H1 (cell line): ENCODE results near the gene AGRN.

Experiments
- BCL11A ChIP-seq, 2 experiments: IDR thresholded peaks; one replicate each; pipeline ENCODE4 v1.6.1; 2011; ENCODE audit warnings: low read depth in 2 of 2, low read length in 2 of 2, mild to moderate bottlenecking in 2 of 2
- BRCA1 ChIP-seq: IDR thresholded peaks from 2 replicates; pipeline ENCODE4 v1.6.1; 2012; ENCODE audit warnings: low read depth, low read length, improper control_type of control experiment
- CHD2 ChIP-seq: IDR thresholded peaks from 2 replicates; pipeline ENCODE4 v1.6.1; 2012; ENCODE audit warnings: low read length, improper control_type of control experiment
- EP300 ChIP-seq, 2 experiments: IDR thresholded peaks; 1 replicate in 1 of 2; 2 replicates in 1 of 2; pipeline ENCODE4 v1.6.1; 2011 to 2012; ENCODE audit warnings: low read depth in 2 of 2, low read length in 2 of 2, mild to moderate bottlenecking in 2 of 2, borderline replicate concordance in 1 of 2, inconsistent platforms in 1 of 2, moderate library complexity in 1 of 2
- JUN ChIP-seq: IDR thresholded peaks from 2 replicates; pipeline ENCODE4 v1.6.1; 2011; ENCODE audit warnings: low read depth, mild to moderate bottlenecking, improper control_type of control experiment, low read length
- POLR2A ChIP-seq, 2 experiments: IDR thresholded peaks; 1 replicate in 1 of 2; 2 replicates in 1 of 2; pipeline ENCODE4 v1.6.1; 2011; ENCODE audit warnings: low read depth in 2 of 2, low read length in 2 of 2, mild to moderate bottlenecking in 2 of 2; ENCODE audit errors: control extremely low read depth in 1 of 2
- SUZ12 ChIP-seq: fragments of 200-600 bp; sonication (generic); IDR thresholded peaks from 2 replicates; pipeline ENCODE4 v1.6.1; 2012; ENCODE audit warnings: mild to moderate bottlenecking, inconsistent platforms, low read length, moderate library complexity, mixed read lengths
- TF ChIP-seq, protein P1 (sequence below), 3 experiments: IDR thresholded peaks; 1 replicate in 2 of 3; 2 replicates in 1 of 3; pipeline versions ENCODE4 v1.5.1 to v1.6.1; 2011; ENCODE audit warnings: low read length in 3 of 3, mild to moderate bottlenecking in 3 of 3, inconsistent platforms in 2 of 3, low read depth in 1 of 3, moderate library complexity in 1 of 3; ENCODE audit not compliant: insufficient read depth in 1 of 3; ENCODE audit errors: control extremely low read depth in 1 of 3

DNA sequence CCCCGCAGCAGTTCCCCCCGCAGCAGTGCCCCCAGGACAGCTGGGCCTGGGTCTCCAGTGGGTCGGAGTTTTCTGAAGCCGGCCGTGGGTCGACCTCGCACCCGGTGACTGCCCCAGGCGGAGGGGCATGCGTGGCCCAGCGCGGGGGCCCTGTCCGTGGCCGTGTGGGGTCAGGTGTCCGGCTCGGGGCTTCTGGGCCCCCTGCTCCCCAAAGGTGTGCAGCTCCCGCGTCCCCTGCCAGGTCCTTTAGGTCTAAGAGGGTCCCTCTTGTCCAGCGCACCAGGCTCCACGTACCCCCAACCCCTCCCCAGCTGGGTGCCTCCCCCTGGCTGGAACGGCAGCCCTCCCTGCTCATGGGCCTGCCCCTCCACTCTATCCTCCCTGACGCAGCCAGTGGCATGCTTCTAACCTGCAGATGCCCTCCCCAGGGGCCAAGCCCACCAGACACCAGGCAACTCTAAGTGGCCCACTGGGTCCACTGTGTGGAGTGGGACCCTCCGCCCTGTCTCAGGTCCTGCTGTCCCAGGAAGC lies 14.1 kb upstream of the AGRN start:
- TF ChIP-seq BRCA1 (no peak), JUN (no peak), BCL11A (IDR thresholded peaks at IDR 0.05; ENCODE audit: low read depth in 2 of 2, low read length in 2 of 2) (no peak), POLR2A (IDR thresholded peaks at IDR 0.05; ENCODE audit: control extremely low read depth in 1 of 2, low read depth in 2 of 2, low read length in 2 of 2) (no peak), EP300 (IDR thresholded peaks at IDR 0.05; ENCODE audit: borderline replicate concordance in 1 of 2, low read depth in 2 of 2, low read length in 2 of 2) (no peak), SUZ12 (no peak), CHD2 (no peak)
- TF ChIP-seq, protein P1, sequence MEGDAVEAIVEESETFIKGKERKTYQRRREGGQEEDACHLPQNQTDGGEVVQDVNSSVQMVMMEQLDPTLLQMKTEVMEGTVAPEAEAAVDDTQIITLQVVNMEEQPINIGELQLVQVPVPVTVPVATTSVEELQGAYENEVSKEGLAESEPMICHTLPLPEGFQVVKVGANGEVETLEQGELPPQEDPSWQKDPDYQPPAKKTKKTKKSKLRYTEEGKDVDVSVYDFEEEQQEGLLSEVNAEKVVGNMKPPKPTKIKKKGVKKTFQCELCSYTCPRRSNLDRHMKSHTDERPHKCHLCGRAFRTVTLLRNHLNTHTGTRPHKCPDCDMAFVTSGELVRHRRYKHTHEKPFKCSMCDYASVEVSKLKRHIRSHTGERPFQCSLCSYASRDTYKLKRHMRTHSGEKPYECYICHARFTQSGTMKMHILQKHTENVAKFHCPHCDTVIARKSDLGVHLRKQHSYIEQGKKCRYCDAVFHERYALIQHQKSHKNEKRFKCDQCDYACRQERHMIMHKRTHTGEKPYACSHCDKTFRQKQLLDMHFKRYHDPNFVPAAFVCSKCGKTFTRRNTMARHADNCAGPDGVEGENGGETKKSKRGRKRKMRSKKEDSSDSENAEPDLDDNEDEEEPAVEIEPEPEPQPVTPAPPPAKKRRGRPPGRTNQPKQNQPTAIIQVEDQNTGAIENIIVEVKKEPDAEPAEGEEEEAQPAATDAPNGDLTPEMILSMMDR (IDR thresholded peaks at IDR 0.05; ENCODE audit: control extremely low read depth in 1 of 3, insufficient read depth in 1 of 3, low read depth in 1 of 3, low read length in 3 of 3): no peak
